Right atrium auricular region (tissue), 2 donors: Measurements from ENCODE around the gene TREML1. TPM values are rescaled to one million over a fixed set of nuclear protein-coding genes. Genes with fewer than 3 reads are reported as not detected.
"Not testable (repeated sequence)": the region's sequence is repeated elsewhere in the genome, so short reads cannot be mapped to it uniquely, and the experiment has no call there.

Experiments used
- DNase-seq: peaks from one replicate; pipeline ENCODE4 v3.0.0-alpha.2; 2019; ENCODE audit warnings: low spot score
- H3K27ac ChIP-seq, 2 donors: fragments of 200-600 bp; sonication (generic); 1 replicate in 1 of 2; 2 replicates in 1 of 2; pipeline ENCODE4 v1.5.1; 2016 to 2019
- H3K27me3 ChIP-seq, 2 donors: fragments of 200-600 bp; sonication (generic); one replicate each; pipeline versions ENCODE4 v1.5.1 to v1.6.0; 2017 to 2019
- H3K36me3 ChIP-seq: fragments of 200-600 bp; sonication (generic); one replicate; pipeline ENCODE4 v1.5.1; 2016
- H3K4me1 ChIP-seq, 2 donors: fragments of 200-600 bp; sonication (generic); one replicate each; pipeline versions ENCODE4 v1.5.1 to v1.6.0; 2017 to 2019
- H3K4me3 ChIP-seq, 2 donors: fragments of 200-600 bp; sonication (generic); 1 replicate in 1 of 2; 2 replicates in 1 of 2; pipeline ENCODE4 v1.5.1; 2017 to 2019; ENCODE audit warnings: mild to moderate bottlenecking in 1 of 2, moderate library complexity in 1 of 2
- H3K9me3 ChIP-seq, 2 donors: fragments of 200-600 bp; sonication (generic); one replicate each; pipeline ENCODE4 v1.5.1; 2019
- CTCF ChIP-seq, 2 donors: fragments of 200-600 bp; sonication (generic); IDR thresholded peaks; one replicate each; pipeline ENCODE4 v1.5.1; 2019; ENCODE audit warnings: antibody characterized with exemption in 2 of 2
- total RNA-seq, 2 donors: library from RNA; depleted of rRNA; stranded (reverse); fragments of >200 nt; gene quantifications; one replicate each; pipeline ENCODE4 v1.1.0, GENCODE V29; 2016

The TREML1 gene
- total RNA-seq, 2 donors from 2014 or later = not detected

- TF ChIP-seq CTCF (IDR thresholded peaks at IDR 0.05) = no peak
- Histone ChIP-seq H3K36me3 (peaks cover 9% of the 10 kb centered on the region), H3K27me3 (no peaks in the 10 kb centered on the region), H3K9me3 (no peaks in the 10 kb centered on the region), H3K27ac (no peak overlapping the region), H3K4me3 (no peak overlapping the region), H3K4me1 (no peaks in the 10 kb centered on the region)
- DNase-seq = no peak
Observed at GRCh38 chr6:41119508-41119907, 34.6 kb downstream of the TREML1 start.

- not testable (repeated sequence) for H3K27ac ChIP-seq, DNase-seq, H3K27me3 ChIP-seq, H3K4me1 ChIP-seq, H3K36me3 ChIP-seq, H3K4me3 ChIP-seq, H3K9me3 ChIP-seq
Observed at GRCh38 chr6:41115027-41115426, 39.1 kb downstream of the TREML1 start.

GRCh38 chr6:41111017-41111416, 43.1 kb downstream of the TREML1 start:
- no peak overlapping the region for H3K27ac ChIP-seq
- no peak for TF ChIP-seq CTCF (IDR thresholded peaks at IDR 0.05)
- H3K27me3 ChIP-seq = no peaks in the 10 kb centered on the region

GRCh38 chr6:41103847-41104246, 50.3 kb downstream of the TREML1 start:
- Histone ChIP-seq H3K9me3 (no peaks in the 10 kb centered on the region), H3K36me3 (peaks cover under 1% of the 10 kb centered on the region), H3K27ac (no peak overlapping the region), H3K4me3 (no peak overlapping the region), H3K27me3 (no peaks in the 10 kb centered on the region), H3K4me1 (peaks cover 0 to 3% of the 10 kb centered on the region in 2 donors)
- no peak for TF ChIP-seq CTCF (IDR thresholded peaks at IDR 0.05)
- DNase-seq = no peak

More at GRCh38 chr6:41111017-41111416, 43.1 kb downstream of the TREML1 start:
- H3K9me3 ChIP-seq = no peaks in the 10 kb centered on the region
- no peak for DNase-seq
- H3K36me3 ChIP-seq = no peaks in the 10 kb centered on the region
- no peak overlapping the region for H3K4me3 ChIP-seq
- no peaks in the 10 kb centered on the region for H3K4me1 ChIP-seq

- no peak for DNase-seq
- no peaks in the 10 kb centered on the region for H3K27me3 ChIP-seq
- no peak overlapping the region for H3K4me3 ChIP-seq
- no peaks in the 10 kb centered on the region for H3K9me3 ChIP-seq
- peaks cover 27% of the 10 kb centered on the region for H3K36me3 ChIP-seq
- no peak for TF ChIP-seq CTCF (IDR thresholded peaks at IDR 0.05)
- H3K4me1 ChIP-seq = peaks cover 0 to 9% of the 10 kb centered on the region in 2 donors
- no peak overlapping the region for H3K27ac ChIP-seq
Observed at GRCh38 chr6:41100871-41101287, 53.3 kb downstream of the TREML1 start.

Other genes with a start within 250 kb of the TREML1 start
- gene UNC5CL, start 115.1 kb downstream of the TREML1 start, total RNA-seq = under 1 TPM; 0.43 to 0.96 TPM
- not detected for gene TSPO2, start 111.9 kb downstream of the TREML1 start, total RNA-seq
- 100 to 1,000 TPM; 130 to 245 TPM for gene APOBEC2, start 101.1 kb downstream of the TREML1 start, total RNA-seq
- gene OARD1, start 82.0 kb downstream of the TREML1 start, total RNA-seq = 10 to 100 TPM in 1 of 2 donors, 1 to 10 TPM in 1; 9.4 to 13.4 TPM
- gene NFYA, start 81.4 kb downstream of the TREML1 start, total RNA-seq = 1 to 10 TPM; 8.2 to 9.9 TPM
- gene TREM2, start 8.8 kb upstream of the TREML1 start, total RNA-seq = 1 to 10 TPM; 1.6 to 7.0 TPM
- gene TREML2, start 46.8 kb upstream of the TREML1 start, total RNA-seq = under 1 TPM in 1 of 2 donors, not detected in 1; 0.12 TPM
- not detected for gene TREML4, start 74.0 kb upstream of the TREML1 start, total RNA-seq
- 1 to 10 TPM in 1 of 2 donors, not detected in 1; 2.9 TPM for gene TREM1, start 132.3 kb upstream of the TREML1 start, total RNA-seq
- gene NCR2, start 181.3 kb upstream of the TREML1 start, total RNA-seq = not detected